ENCODE data around the gene GAS6.

Gene GAS6

DNA sequence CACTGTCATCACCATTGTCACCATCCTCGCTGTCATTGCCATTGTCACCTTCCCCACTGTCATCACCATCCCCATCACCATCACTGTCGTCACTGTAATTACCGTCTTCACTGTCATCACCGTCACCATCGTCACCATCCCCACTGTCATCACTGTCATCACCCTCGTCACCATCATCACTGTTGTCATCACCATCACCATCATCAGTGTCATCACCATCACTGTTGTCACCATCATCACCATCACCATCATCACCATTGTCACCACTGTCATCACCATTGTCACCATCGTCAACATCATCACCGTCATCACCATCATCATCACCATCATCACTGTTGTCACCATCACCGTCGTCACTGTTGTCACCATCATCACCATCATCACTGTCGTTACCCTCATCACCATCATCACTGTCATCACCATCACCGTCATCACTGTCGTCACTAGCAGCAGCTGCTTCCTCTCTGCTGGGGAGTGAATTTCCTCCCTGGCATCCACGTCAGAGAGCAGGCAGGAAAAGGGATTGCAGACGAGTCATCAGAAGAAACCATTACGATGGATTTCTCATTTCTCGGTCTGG is 77.5 kb downstream of the GAS6 start:
- FAIRE-seq = no peak

DNA sequence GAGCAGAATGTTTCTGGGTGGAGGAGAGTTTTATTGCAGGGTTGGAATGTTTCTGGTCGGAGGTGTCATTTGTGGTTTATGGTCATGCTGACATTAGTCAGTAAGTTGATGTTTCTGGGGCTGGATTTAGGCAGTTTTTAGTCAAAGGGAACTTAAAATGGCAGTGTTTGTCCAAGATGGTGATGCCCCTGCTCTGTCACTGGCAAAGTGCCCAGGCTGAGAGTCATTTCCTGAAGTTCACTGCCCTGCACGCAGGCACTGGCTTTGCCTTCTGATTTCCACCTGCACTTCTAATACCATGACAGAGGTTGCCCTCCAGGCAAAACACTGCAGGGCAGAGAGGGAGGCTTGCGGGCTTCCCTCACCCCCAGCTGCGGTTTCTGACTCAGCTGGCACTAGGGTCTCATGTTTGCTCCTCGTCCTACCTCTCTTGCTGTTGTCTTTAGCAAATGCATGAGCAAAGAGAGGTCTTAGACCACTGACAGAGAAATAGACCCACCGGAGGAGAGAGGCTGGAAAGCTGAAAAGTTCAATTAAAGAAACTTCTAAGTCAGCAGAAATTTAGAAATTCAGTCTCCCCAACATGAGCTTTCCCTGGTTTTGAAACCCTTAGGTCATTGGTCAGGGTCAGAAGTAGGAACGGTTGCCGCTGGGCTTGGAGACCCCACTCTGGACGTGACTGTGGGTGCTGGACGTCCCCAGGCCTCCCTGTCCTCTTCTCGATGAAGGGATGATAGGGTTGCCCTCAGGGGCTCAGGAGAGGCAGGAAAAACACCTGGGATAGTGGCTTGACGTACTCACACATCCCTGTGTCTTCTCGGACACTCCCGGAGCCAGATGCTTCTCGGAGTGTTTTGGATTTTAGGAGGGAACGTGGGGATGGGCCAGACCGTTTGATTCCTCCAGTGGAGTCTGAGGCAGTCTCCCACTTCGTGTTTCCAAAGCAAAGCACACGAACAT is 78.5 kb downstream of the GAS6 start:
- FAIRE-seq = no peak

DNA sequence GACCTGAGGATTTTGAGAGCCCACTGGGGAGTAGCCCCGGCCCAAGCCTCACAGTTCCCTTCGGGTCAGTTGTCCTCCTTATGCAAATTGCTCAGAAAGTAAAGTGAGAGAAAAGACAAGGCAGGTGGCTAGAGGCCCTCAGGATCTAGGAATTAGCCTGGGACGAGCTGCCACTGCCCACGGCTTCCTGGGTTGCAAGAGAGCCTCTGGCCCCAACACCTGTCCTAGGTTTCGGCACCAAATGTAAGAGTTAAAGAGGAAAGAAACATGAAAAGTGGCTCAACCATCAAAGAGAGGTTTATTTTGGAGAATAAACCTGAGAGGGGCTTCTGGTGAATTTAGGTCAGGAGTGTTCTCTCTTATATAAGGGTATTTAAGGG is 79.2 kb downstream of the GAS6 start:
- FAIRE-seq = no peak

DNA sequence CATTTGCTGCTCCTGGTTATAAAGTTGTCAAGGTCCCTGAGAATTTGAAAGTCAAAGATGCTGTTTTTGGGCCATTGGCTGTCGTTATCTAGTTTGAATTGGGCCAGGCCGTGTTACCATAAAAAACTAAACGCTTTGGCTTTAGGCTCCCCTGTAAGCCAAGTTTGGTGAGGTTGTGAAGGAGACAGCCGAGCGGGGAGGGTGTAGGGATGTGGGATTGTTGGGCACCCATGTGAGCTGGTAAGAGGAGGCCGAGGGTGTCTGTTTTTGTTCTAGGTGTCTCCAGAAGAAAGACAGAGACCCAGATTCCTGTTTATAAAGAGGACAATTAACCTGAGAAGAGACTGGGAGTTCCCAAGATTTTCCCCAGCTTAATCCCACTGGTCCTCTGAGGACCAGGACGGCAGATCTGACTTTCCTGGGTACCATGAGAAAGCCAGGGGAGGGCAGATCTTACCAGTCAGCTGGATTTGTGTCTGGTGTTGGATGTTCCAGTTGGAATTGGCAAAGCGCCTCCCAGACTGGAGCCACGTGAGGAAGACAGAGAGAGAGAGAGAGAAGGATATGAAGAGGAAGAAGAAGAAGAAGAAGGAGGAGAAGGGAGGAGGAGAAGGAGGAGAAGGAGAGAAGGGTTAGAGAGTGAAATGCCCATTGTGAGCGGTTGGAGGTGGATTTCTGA is 79.8 kb downstream of the GAS6 start:
- no peak for FAIRE-seq

DNA sequence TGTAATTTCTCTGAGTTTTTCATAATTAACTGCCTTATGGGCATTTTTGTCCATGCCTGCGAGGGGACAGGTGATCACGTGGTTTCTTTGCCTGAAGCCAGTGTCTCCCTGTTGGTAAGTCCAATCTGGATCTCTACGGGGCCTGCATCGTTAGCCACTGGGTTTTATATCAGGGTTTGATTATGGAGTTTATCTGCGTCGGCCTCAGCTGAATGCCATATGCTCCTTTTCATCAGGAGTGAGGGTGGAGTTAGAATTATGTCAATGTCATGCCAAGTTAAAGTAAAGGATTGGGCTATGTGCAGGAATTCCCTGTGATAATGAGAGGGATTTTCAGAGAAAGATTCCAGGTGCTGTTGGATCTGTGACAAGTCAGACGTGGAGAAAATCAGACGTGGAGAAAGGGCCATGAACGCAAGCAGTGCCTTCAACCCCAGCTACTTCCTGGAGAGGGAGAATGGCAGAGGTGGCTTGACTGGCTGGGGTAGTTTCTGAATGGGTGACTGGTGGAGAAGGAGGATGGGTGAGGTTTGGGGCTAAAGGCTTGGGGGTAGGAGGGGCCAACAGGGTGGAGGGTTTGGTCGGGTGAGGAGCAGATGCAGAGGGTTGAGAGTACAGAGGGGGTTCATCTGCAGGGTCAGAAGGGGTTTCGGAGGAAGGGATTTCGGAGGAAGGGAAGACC is 80.5 kb downstream of the GAS6 start:
- FAIRE-seq = no peak

DNA sequence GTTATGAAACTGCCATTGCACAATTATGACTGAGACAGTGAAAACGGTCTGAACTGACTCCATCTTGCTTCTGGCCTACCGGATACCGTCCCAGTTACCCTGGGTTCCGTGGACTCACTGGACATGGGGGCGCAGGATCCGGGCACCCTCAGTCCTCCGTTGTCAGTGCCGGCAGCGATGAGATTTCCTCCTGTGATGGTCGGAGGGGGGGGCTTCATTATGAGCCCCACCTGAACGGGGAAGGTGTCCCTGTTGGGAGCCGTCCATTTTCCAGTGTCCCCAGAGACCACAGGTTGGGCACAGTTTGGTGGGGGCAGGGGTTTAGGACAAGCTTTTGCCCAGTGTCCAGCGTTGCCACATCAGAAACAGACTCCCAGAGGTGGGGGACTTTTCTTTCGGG is 81.4 kb downstream of the GAS6 start:
- FAIRE-seq = no peak

DNA sequence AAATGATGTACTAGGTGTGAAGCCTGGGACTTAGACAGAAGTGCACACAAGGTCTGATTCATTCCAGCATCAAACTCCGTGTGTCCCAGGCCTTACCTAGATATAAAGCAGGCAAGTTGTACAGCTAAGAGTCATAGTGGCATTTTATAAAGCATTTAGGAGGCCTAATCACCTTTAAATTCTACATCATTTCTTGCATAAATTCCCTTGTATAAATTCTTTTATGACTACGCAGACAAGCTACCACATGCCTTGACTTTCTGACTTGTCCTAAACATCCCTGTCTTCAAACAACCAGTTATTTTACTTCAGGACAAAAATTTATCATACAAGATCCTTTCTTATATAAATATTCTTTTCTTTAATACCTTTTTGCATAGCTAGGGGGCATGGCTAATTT is 82.3 kb downstream of the GAS6 start:
- FAIRE-seq = no peak

DNA sequence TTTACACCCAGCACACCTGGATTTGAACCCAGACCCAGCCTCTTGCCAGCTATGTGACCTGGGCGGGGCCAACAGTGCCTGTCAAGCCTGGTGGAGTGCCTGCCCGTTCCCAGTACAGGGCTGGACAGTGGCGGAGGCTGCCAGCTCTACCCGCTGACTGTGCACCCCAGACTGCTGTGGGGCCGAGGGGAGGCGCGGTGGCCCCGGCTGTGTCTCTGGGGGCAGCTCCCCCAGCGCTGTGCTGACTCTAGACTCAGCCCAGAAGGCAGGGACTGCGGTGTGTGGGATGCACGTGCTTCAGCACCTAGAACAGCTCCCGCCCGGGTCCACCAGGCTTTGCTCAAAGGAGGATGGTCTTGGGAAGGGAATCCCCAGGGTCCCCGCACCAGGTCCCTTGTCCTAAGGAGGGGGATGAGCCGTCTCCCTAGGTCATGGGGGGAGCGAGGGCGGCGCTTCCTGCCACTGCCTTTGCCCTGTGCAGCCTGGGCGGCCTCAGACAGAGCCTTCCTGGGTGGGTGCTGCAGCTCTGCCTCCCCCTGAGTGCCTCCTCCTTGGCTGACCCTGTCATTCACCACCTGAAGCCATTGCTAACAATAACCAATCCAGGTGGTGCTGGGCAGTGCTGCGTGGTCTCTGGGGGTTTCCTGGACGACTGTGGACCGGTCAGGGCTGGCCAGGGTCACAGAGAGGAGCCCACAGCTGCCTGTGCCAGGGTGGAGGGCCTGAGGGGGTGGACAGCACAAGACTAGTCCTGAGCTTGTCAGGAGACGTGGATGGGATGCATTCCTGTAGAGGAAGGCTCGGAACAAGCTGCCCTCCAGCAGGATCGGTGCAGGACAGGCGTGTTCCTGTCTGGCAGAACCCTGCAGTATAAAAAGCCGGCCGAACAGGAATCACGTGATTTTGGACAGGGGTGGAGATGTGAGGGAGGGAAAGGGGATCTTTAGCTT is 86.3 kb downstream of the GAS6 start:
- no peak for FAIRE-seq

DNA sequence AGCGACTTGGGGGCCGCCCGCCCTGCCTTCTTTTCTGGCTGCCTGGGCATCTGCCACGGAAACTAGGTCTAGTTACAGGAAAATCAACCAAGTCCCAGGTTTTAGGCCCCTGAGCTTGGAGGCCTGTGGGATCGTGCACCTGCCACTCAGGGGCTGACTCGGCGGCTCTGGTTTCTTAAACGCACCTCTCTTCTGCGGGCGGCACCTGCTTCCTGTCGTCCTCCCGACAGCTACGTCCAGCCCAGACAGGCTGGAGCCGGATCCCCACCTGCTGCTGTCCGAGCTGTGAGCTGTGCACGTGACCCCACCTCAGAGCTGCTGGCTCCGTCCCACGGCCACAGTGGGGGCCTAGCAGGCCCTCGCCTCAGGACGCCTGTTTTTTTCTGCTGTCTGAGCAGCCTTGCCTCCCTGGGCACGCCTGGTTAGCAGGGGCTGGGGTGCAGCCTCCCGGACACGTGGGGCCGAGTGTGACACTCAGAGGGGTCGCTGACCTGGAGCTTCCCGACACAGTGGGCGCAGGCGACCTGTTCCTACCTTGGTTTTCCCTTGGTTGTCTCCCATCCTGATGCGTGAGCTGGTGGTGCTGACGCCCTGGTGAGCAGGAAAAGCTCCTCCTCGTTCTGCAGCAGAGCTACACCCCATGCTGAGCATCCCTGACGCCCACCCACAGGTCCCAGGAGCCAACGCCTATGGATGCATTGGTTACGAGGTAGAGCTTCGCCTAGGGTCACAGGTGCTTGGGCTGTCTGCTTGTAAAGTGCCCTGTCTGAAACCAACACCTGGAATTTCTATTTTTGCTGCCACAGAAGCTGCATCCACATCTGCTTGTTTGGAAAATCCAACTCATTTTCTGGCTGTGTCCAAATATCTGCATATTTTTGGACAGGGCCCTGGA is 87.4 kb downstream of the GAS6 start:
- no peak for FAIRE-seq

DNA sequence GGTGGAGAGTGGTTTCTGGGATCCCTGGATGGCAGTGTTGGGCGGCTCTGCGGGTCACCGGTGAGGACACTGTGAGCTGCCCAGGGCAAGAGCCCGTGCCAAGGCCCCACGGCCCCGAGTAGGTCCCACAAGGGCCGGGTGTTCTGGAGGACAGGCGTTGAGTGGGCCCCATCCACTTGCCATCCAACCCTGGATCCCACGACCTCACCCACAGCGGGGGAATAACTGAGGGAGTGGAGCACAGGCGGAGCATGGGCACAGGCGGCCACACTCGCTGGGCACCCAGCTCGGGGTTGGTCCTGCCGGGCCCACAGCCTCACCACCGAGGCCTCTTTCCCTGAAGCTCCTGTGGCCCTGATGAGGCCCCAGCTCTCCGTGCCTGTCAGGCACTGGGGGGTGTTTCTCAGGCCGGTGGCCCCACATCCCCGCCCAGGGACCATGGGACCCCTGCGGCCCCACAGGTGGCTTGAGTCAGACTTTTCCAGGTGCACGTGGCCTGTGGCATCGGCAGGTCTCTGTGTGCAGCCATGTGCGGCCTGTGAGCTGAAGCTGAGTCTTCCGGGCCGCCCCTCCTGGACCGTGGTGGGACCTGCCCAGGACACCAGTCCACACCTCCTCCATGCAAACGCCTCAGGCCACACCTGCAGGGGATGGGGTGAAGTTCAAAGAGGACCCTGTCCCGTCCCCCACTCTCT is 88.3 kb downstream of the GAS6 start:
- no peak for FAIRE-seq

DNA sequence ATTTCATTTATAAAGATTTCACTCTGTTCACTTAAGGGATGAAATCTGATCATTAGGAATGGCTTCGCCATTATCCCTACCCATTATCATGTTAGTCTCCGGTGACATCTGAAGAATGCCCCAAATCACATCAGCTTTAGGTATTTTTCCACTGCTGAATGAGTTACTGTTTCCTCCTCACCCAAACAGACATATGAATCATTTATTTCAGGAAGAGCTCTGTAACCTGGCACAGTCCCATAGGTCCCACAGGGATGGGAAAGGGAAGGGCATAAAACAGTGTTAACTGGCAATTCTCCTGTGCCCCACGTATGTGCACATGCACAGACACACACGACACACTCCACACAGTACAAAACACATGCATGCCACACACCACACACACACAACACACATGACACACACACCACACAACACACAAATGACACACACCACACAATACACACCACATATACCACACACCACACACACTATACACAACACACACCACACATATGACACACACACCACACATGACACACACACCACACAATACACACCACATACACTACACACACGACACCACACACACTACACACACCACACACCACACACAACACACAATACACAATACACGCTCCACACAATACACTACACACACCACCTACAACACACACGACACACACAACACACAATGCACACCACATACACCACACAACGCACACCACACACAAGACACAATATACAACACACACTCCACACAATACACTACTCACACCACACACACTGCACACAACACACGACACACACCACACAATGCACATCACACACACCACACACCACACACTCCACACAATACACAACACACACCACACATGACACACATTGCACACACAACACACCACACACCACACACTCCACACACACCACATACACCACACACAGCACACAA is 89.4 kb downstream of the GAS6 start:
- FAIRE-seq = no peak

DNA sequence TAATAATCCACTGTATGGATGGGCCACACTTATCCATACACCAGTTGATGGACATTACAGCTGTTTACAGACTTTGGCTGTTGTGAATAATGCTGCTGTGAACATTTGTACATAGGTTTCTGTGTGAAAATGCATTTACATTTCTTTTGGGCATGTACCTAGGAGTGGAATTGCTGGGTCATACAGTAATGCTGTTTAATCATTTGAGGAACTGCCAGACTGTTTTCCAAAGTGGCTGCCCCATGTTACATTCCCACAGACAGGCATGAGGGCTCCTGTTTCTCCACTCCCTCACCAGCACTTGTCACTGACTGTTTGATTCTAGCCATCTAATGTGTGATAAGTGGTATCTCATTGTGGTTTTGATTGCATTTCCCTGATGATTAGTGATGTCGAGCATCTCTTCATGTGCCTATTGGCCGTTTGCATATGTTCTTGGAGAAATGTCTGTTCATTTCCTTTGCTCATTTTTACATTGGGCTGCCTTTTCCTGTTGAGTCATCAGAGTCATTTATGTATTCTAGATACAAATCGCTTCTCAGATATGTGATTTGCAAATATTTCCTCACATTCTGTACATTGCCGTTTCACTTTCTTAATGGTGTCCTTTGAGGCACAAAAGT is 92.1 kb downstream of the GAS6 start:
- FAIRE-seq = no peak

DNA sequence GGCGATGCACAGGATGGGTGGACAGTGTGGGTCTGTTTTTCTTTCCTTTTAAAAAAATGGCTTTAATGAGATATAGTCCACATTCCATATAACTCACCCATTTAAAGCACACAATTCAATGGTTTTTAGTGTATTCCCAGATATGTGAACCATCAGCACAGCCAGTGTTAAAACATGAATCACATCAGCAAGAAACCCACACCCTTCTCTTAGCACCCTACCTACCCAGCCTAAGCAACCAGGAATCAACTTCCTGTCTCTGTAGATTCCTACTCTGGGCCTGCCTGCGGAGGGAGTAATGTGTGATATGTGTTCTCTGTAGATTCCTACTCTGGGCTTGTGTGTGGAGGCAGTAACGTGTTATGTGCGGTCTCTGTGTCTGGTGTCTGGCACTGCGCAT is 92.9 kb downstream of the GAS6 start:
- no peak for FAIRE-seq

All from TTC549 (cell line).